HepG2 (cell line): ENCODE measurements around the gene CNOT10. TPM values are rescaled to one million over a fixed set of nuclear protein-coding genes. Genes with fewer than 3 reads are reported as not detected.
A peak's percentile ranks its signal among the peaks of the same experiment; 100 is the strongest.

ENCODE experiments used
- CREB1 ChIP-seq, 2 experiments: fragments of 450-650 bp in 1 of 2; IDR thresholded peaks; 2 replicates each; pipeline ENCODE4 v1.6.1; 2016 to 2017; ENCODE audit warnings: control low read depth in 1 of 2, mild to moderate bottlenecking in 1 of 2, missing compliant biosample characterization in 1 of 2, missing genetic modification characterization in 1 of 2
- DMAP1 ChIP-seq: IDR thresholded peaks from 2 replicates; pipeline ENCODE4 v1.6.1; 2016
- IRX3 ChIP-seq: sonication (generic); formaldehyde crosslinking; IDR thresholded peaks from 2 replicates; pipeline ENCODE4 v1.8.1; 2023; ENCODE audit warnings: mild to moderate bottlenecking, low read depth, missing genetic modification reagents, borderline replicate concordance
- NCOA5 ChIP-seq: sonication (generic); formaldehyde crosslinking; IDR thresholded peaks from 2 replicates; pipeline ENCODE4 v1.4.0; 2020; ENCODE audit warnings: missing genetic modification reagents
- PPARG ChIP-seq: conservative IDR thresholded peaks from 2 replicates; pipeline ENCODE4 v1.6.1; 2016; ENCODE audit warnings: missing biosample characterization, missing genetic modification reagents
- SOX6 ChIP-seq, 2 experiments: fragments of 450-650 bp in 1 of 2; sonication (generic) in 1 of 2; formaldehyde crosslinking in 1 of 2; IDR thresholded peaks; 2 replicates each; pipeline versions ENCODE4 v1.4.0 to v1.6.1; 2017 to 2020; ENCODE audit warnings: antibody characterized with exemption in 1 of 2, mild to moderate bottlenecking in 1 of 2, missing genetic modification reagents in 1 of 2
- TFAP4 ChIP-seq: sonication (generic); IDR thresholded peaks from 2 replicates; pipeline ENCODE4 v1.6.1; 2016; ENCODE audit warnings: low read depth, borderline replicate concordance
- YEATS4 ChIP-seq: sonication (generic); formaldehyde crosslinking; IDR thresholded peaks from 2 replicates; pipeline ENCODE4 v1.4.0; 2020; ENCODE audit warnings: missing genetic modification reagents, borderline replicate concordance
- ZBTB7B ChIP-seq: sonication (generic); formaldehyde crosslinking; IDR thresholded peaks from 2 replicates; pipeline ENCODE4 v1.4.0; 2020; ENCODE audit warnings: missing genetic modification reagents
- ZBTB8A ChIP-seq: sonication (generic); formaldehyde crosslinking; IDR thresholded peaks from 2 replicates; pipeline ENCODE4 v1.4.0; 2020; ENCODE audit warnings: mild to moderate bottlenecking, low read depth, missing genetic modification reagents, borderline replicate concordance
- ZNF382 ChIP-seq: sonication (generic); formaldehyde crosslinking; IDR thresholded peaks from 2 replicates; pipeline ENCODE4 v1.5.0; 2020; ENCODE audit warnings: missing genetic modification reagents, mild to moderate bottlenecking, borderline replicate concordance
- ZNF432 ChIP-seq: sonication (generic); formaldehyde crosslinking; IDR thresholded peaks from 2 replicates; pipeline ENCODE4 v1.5.0; 2020; ENCODE audit warnings: missing genetic modification reagents, mild to moderate bottlenecking, borderline replicate concordance
- ZNF460 ChIP-seq: sonication (generic); formaldehyde crosslinking; IDR thresholded peaks from 2 replicates; pipeline ENCODE4 v1.5.1; 2020; ENCODE audit warnings: missing genetic modification reagents, mild to moderate bottlenecking, borderline replicate concordance
- ZNF556 ChIP-seq: sonication (generic); formaldehyde crosslinking; IDR thresholded peaks from 2 replicates; pipeline ENCODE4 v1.4.0; 2020; ENCODE audit warnings: mild to moderate bottlenecking, missing genetic modification reagents, borderline replicate concordance
- ZNF773 ChIP-seq: sonication (generic); formaldehyde crosslinking; IDR thresholded peaks from 2 replicates; pipeline ENCODE4 v1.4.0; 2020; ENCODE audit warnings: missing genetic modification reagents, borderline replicate concordance
- ZSCAN31 ChIP-seq: sonication (generic); formaldehyde crosslinking; IDR thresholded peaks from 2 replicates; pipeline ENCODE4 v1.5.0; 2020; ENCODE audit warnings: low read depth, mild to moderate bottlenecking, missing genetic modification reagents
- polyA plus RNA-seq, 8 experiments: library from polyadenylated mRNA; depleted of rRNA in 3 of 8; stranded (reverse) in 7 of 8; unstranded in 1 of 8; fragments of >200 nt; fragmentation: Illumina TruSeq in 4 of 8; extraction: Trizol in 4 of 8; gene quantifications; 2 replicates each; pipeline versions ENCODE4 v1.2.1 to v1.2.3, GENCODE V29; 2011 to 2016; ENCODE audit warnings: low read depth in 4 of 8, missing spikeins in 1 of 8, mixed read lengths in 1 of 8; ENCODE audit not compliant: insufficient read depth in 1 of 8
- total RNA-seq, 5 experiments: library from RNA; depleted of rRNA; stranded (reverse); fragments of >200 nt; fragmentation: Illumina TruSeq; extraction: Trizol; gene quantifications; 2 replicates each; pipeline ENCODE4 v1.2.3, GENCODE V29; 2016; ENCODE audit warnings: low read depth in 1 of 5
- TF ChIP-seq, protein P1 (sequence below): sonication (generic); formaldehyde crosslinking; IDR thresholded peaks from 2 replicates; pipeline ENCODE4 v1.4.0; 2020; ENCODE audit warnings: missing genetic modification reagents
- TF ChIP-seq, protein P2 (sequence below): sonication (generic); formaldehyde crosslinking; IDR thresholded peaks from 2 replicates; pipeline ENCODE4 v1.5.1; 2020; ENCODE audit warnings: mild to moderate bottlenecking, missing genetic modification reagents, borderline replicate concordance

The CNOT10 gene
- total and polyA plus RNA-seq, 2 of the 13 experiments (the other 11 are each of a cell fraction or from before 2014, with no cell fraction given), result 21.2 to 34.1 TPM

- no peak; the same call in 1 of the 2 replicates for TF ChIP-seq DMAP1 (CRISPR knock-in tag)
- no peak for TF ChIP-seq ZNF382 (CRISPR knock-in tag)
- TF ChIP-seq ZNF460 (CRISPR knock-in tag), result no peak
- no peak for TF ChIP-seq SOX6 (IDR thresholded peaks at IDR 0.05)
- TF ChIP-seq SOX6 (CRISPR knock-in tag; IDR thresholded peaks at IDR 0.05), result no peak
- TF ChIP-seq YEATS4 (CRISPR knock-in tag), result no peak
- TF ChIP-seq ZNF556 (CRISPR knock-in tag), result no peak
- no peak for TF ChIP-seq ZNF773 (CRISPR knock-in tag)
- TF ChIP-seq, protein P1, sequence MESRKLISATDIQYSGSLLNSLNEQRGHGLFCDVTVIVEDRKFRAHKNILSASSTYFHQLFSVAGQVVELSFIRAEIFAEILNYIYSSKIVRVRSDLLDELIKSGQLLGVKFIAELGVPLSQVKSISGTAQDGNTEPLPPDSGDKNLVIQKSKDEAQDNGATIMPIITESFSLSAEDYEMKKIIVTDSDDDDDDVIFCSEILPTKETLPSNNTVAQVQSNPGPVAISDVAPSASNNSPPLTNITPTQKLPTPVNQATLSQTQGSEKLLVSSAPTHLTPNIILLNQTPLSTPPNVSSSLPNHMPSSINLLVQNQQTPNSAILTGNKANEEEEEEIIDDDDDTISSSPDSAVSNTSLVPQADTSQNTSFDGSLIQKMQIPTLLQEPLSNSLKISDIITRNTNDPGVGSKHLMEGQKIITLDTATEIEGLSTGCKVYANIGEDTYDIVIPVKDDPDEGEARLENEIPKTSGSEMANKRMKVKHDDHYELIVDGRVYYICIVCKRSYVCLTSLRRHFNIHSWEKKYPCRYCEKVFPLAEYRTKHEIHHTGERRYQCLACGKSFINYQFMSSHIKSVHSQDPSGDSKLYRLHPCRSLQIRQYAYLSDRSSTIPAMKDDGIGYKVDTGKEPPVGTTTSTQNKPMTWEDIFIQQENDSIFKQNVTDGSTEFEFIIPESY (CRISPR knock-in tag), result no peak
- TF ChIP-seq TFAP4, result no peak
- TF ChIP-seq ZBTB8A (CRISPR knock-in tag), result no peak
- TF ChIP-seq, protein P2, sequence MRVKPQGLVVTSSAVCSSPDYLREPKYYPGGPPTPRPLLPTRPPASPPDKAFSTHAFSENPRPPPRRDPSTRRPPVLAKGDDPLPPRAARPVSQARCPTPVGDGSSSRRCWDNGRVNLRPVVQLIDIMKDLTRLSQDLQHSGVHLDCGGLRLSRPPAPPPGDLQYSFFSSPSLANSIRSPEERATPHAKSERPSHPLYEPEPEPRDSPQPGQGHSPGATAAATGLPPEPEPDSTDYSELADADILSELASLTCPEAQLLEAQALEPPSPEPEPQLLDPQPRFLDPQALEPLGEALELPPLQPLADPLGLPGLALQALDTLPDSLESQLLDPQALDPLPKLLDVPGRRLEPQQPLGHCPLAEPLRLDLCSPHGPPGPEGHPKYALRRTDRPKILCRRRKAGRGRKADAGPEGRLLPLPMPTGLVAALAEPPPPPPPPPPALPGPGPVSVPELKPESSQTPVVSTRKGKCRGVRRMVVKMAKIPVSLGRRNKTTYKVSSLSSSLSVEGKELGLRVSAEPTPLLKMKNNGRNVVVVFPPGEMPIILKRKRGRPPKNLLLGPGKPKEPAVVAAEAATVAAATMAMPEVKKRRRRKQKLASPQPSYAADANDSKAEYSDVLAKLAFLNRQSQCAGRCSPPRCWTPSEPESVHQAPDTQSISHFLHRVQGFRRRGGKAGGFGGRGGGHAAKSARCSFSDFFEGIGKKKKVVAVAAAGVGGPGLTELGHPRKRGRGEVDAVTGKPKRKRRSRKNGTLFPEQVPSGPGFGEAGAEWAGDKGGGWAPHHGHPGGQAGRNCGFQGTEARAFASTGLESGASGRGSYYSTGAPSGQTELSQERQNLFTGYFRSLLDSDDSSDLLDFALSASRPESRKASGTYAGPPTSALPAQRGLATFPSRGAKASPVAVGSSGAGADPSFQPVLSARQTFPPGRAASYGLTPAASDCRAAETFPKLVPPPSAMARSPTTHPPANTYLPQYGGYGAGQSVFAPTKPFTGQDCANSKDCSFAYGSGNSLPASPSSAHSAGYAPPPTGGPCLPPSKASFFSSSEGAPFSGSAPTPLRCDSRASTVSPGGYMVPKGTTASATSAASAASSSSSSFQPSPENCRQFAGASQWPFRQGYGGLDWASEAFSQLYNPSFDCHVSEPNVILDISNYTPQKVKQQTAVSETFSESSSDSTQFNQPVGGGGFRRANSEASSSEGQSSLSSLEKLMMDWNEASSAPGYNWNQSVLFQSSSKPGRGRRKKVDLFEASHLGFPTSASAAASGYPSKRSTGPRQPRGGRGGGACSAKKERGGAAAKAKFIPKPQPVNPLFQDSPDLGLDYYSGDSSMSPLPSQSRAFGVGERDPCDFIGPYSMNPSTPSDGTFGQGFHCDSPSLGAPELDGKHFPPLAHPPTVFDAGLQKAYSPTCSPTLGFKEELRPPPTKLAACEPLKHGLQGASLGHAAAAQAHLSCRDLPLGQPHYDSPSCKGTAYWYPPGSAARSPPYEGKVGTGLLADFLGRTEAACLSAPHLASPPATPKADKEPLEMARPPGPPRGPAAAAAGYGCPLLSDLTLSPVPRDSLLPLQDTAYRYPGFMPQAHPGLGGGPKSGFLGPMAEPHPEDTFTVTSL (CRISPR knock-in tag), result peak; percentile 30; the same call in 1 of the 2 replicates
- no peak for TF ChIP-seq IRX3 (CRISPR knock-in tag)
- no peak for TF ChIP-seq ZBTB7B (CRISPR knock-in tag)
- peak; percentile 56; the same call in 1 of the 2 replicates for TF ChIP-seq CREB1 (IDR thresholded peaks at IDR 0.05)
- TF ChIP-seq CREB1 (CRISPR knock-in tag; IDR thresholded peaks at IDR 0.05), result peak; percentile 51; the same call in 1 of the 2 replicates
- TF ChIP-seq ZSCAN31 (CRISPR knock-in tag), result no peak
- no peak for TF ChIP-seq ZNF432 (CRISPR knock-in tag)
- TF ChIP-seq NCOA5, result no peak
- no peak for TF ChIP-seq PPARG (CRISPR knock-in tag)
- TF ChIP-seq, all 625 proteins: peak for 49
These were observed 95.2 kb downstream of the CNOT10 start (continued) for GRCh38 chr3:32780071-32780734.
